H9 (cell line): ENCODE data around the gene ATP8B4. TPM values are rescaled to one million over a fixed set of nuclear protein-coding genes. Genes with fewer than 3 reads are reported as not detected.

Experiments
- DNase-seq: peaks from one replicate; pipeline ENCODE4 v3.0.0-alpha.2; 2017
- H2AFZ ChIP-seq: one replicate; pipeline ENCODE4 v1.6.1; 2013; ENCODE audit warnings: mild to moderate bottlenecking, low read length, control low read depth, moderate library complexity
- H2AK5ac ChIP-seq: 2 replicates; pipeline ENCODE4 v1.6.1; 2013; ENCODE audit warnings: low read length, control low read depth, mixed read lengths; ENCODE audit not compliant: insufficient read length
- H2BK120ac ChIP-seq: one replicate; pipeline ENCODE4 v1.6.1; 2013; ENCODE audit warnings: low read depth, mild to moderate bottlenecking, low read length, control low read depth, inconsistent platforms; ENCODE audit not compliant: poor library complexity, severe bottlenecking
- H2BK12ac ChIP-seq: 2 replicates; pipeline ENCODE4 v1.6.1; 2013; ENCODE audit warnings: low read length, control low read depth, mixed read lengths, low read depth; ENCODE audit not compliant: insufficient read length
- H2BK15ac ChIP-seq: 2 replicates; pipeline ENCODE4 v1.6.1; 2013; ENCODE audit warnings: low read depth, low read length, control low read depth
- H2BK20ac ChIP-seq: one replicate; pipeline ENCODE4 v1.6.1; 2013; ENCODE audit warnings: low read depth, mild to moderate bottlenecking, low read length, control low read depth, inconsistent platforms; ENCODE audit not compliant: poor library complexity, severe bottlenecking
- H2BK5ac ChIP-seq: 2 replicates; pipeline ENCODE4 v1.6.1; 2013; ENCODE audit warnings: low read length, control low read depth, mixed read lengths; ENCODE audit not compliant: insufficient read length
- H3K14ac ChIP-seq: 2 replicates; pipeline ENCODE4 v1.6.1; 2013; ENCODE audit warnings: low read length, control low read depth; ENCODE audit not compliant: insufficient read depth
- H3K18ac ChIP-seq: 2 replicates; pipeline ENCODE4 v1.6.1; 2013; ENCODE audit warnings: low read depth, mild to moderate bottlenecking, mixed read lengths, low read length, control low read depth; ENCODE audit not compliant: insufficient read length
- H3K23ac ChIP-seq: 2 replicates; pipeline ENCODE4 v1.6.1; 2013; ENCODE audit warnings: low read length, control low read depth, mixed read lengths, low read depth; ENCODE audit not compliant: insufficient read length
- H3K23me2 ChIP-seq: 2 replicates; pipeline ENCODE4 v1.6.1; 2013; ENCODE audit warnings: low read depth, mild to moderate bottlenecking, mixed read lengths, low read length, control low read depth; ENCODE audit not compliant: insufficient read length, poor library complexity, severe bottlenecking
- H3K27ac ChIP-seq: 2 replicates; pipeline ENCODE4 v1.5.1; 2013; ENCODE audit warnings: low read length, control low read depth, mixed read lengths, low read depth; ENCODE audit not compliant: insufficient read length
- H3K27me3 ChIP-seq: 2 replicates; pipeline ENCODE4 v1.6.1; 2013; ENCODE audit warnings: low read length, control low read depth, inconsistent platforms; ENCODE audit not compliant: insufficient read depth
- H3K4ac ChIP-seq: 2 replicates; pipeline ENCODE4 v1.6.1; 2013; ENCODE audit warnings: low read depth, mild to moderate bottlenecking, control low read depth, inconsistent platforms, low read length, moderate library complexity
- H3K4me1 ChIP-seq: 2 replicates; pipeline ENCODE4 v1.6.1; 2013; ENCODE audit warnings: low read length, control low read depth, inconsistent platforms; ENCODE audit not compliant: insufficient read depth
- H3K4me2 ChIP-seq: 2 replicates; pipeline ENCODE4 v1.6.1; 2013; ENCODE audit warnings: low read length, control low read depth, mixed read lengths; ENCODE audit not compliant: insufficient read length, insufficient read depth
- H3K56ac ChIP-seq: 2 replicates; pipeline ENCODE4 v1.6.1; 2013; ENCODE audit warnings: low read depth, mild to moderate bottlenecking, mixed read lengths, low read length, control low read depth; ENCODE audit not compliant: insufficient read length
- H3K79me1 ChIP-seq: 2 replicates; pipeline ENCODE4 v1.6.1; 2013; ENCODE audit warnings: low read depth, mild to moderate bottlenecking, moderate library complexity, low read length, control low read depth, inconsistent platforms; ENCODE audit not compliant: insufficient read depth, poor library complexity, severe bottlenecking
- H3K79me2 ChIP-seq: 2 replicates; pipeline ENCODE4 v1.6.1; 2013; ENCODE audit warnings: low read length, control low read depth, inconsistent platforms; ENCODE audit not compliant: insufficient read depth
- H3K9ac ChIP-seq: 2 replicates; pipeline ENCODE4 v1.6.1; 2013; ENCODE audit warnings: low read length, control low read depth, mixed read lengths; ENCODE audit not compliant: insufficient read length; ENCODE audit errors: extremely low read depth
- H3K9me3 ChIP-seq: one replicate; pipeline ENCODE4 v1.6.1; 2013; ENCODE audit warnings: low read depth, low read length, inconsistent platforms; ENCODE audit not compliant: control insufficient read depth
- H3T11ph ChIP-seq: one replicate; pipeline ENCODE4 v1.6.1; 2013; ENCODE audit warnings: mild to moderate bottlenecking, low read length, control low read depth, inconsistent platforms
- H4K20me1 ChIP-seq: one replicate; pipeline ENCODE4 v1.6.1; 2013; ENCODE audit not compliant: control insufficient read depth, insufficient read length, insufficient read depth
- H4K5ac ChIP-seq: 2 replicates; pipeline ENCODE4 v1.6.1; 2013; ENCODE audit warnings: low read depth, mild to moderate bottlenecking, mixed read lengths, low read length, control low read depth; ENCODE audit not compliant: insufficient read length
- H4K8ac ChIP-seq: replicated peaks from 2 replicates; pipeline ENCODE4 v1.6.1; 2013; ENCODE audit warnings: low read length, control low read depth, mixed read lengths, low read depth; ENCODE audit not compliant: insufficient read length
- H4K91ac ChIP-seq: 2 replicates; pipeline ENCODE4 v1.6.1; 2013; ENCODE audit warnings: low read depth, mild to moderate bottlenecking, moderate library complexity, mixed read lengths, low read length, control low read depth; ENCODE audit not compliant: insufficient read length
- H3K27ac Mint-ChIP-seq, 3 experiments: 2 replicates in 2 of 3; 3 replicates in 1 of 3; pipeline ENCODE4 v1.8.0; 2020 to 2021; ENCODE audit warnings: mixed read lengths in 3 of 3, mild to moderate bottlenecking in 1 of 3, moderate library complexity in 1 of 3
- H3K27me3 Mint-ChIP-seq: 2 replicates; pipeline ENCODE4 v1.8.0; 2021; ENCODE audit warnings: low read depth, mild to moderate bottlenecking, moderate library complexity, mixed read lengths
- H3K36me3 Mint-ChIP-seq, 3 experiments: 2 replicates in 2 of 3; 3 replicates in 1 of 3; pipeline ENCODE4 v1.8.0; 2020 to 2021; ENCODE audit warnings: low read depth in 3 of 3, mixed read lengths in 3 of 3; ENCODE audit not compliant: insufficient read depth in 1 of 3
- H3K4me1 Mint-ChIP-seq, 2 experiments: 2 replicates each; pipeline ENCODE4 v1.8.0; 2020; ENCODE audit warnings: mixed read lengths in 2 of 2
- H3K4me3 Mint-ChIP-seq, 2 experiments: 2 replicates in 1 of 2; 3 replicates in 1 of 2; pipeline ENCODE4 v1.8.0; 2020 to 2021; ENCODE audit warnings: mild to moderate bottlenecking in 2 of 2, mixed read lengths in 2 of 2, moderate library complexity in 1 of 2
- H3K9me3 Mint-ChIP-seq, 2 experiments: 2 replicates in 1 of 2; 3 replicates in 1 of 2; pipeline ENCODE4 v1.8.0; 2020; ENCODE audit warnings: mild to moderate bottlenecking in 2 of 2, mixed read lengths in 2 of 2, moderate library complexity in 1 of 2
- WGBS: extraction: QIAGEN DNeasy Blood & Tissue Kit; methylation state at CpG from one replicate; pipeline ENCODE4 v1.1.7; 2013; ENCODE audit warnings: missing lambda C conversion rate, low lambda C conversion rate, mixed read lengths; ENCODE audit not compliant: insufficient read length; ENCODE audit errors: extremely low coverage; 5-methylcytosine and 5-hydroxymethylcytosine counted together
- total RNA-seq: library from RNA; stranded (reverse); gene quantifications from 2 replicates; pipeline ENCODE4 v1.2.1, GENCODE V29; 2021
- TF ChIP-seq, protein P1 (sequence below): fragments of 200-600 bp; sonication (generic); conservative IDR thresholded peaks from 3 replicates; pipeline ENCODE4 v1.8.0; 2021; ENCODE audit warnings: antibody characterized with exemption, mild to moderate bottlenecking

The ATP8B4 gene
- total RNA-seq, 1 experiment from 2014 or later = 0.52 TPM

DNA sequence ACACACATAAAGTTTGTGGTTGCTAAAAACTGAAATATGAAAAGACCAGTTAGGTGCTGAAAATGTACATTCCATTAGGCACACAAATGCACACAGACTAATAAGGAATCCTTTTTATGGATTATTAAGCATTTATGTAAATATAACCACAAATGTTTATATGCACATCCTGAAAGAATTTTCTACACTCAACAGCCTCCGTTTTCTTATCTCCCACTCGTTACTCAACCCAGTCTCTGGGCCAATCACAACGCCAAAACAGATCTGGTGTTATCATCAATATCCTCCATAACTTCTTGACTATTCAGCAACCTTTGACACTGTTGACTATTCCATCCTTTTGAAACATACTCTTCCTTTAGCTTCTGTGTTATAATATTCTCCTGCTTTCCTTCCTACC lies 136.4 kb downstream of the ATP8B4 start:
- no peak overlapping the region for H2BK20ac ChIP-seq
- peaks cover 15 to 16% of the 10 kb centered on the region in 2 experiments for H3K4me1 Mint-ChIP-seq
- no peaks in the 10 kb centered on the region for H3K27me3 Mint-ChIP-seq
- H2BK12ac ChIP-seq = no peak overlapping the region
- H3K9me3 ChIP-seq = no peaks in the 10 kb centered on the region
- H3K4me3 Mint-ChIP-seq = no peak overlapping the region
- H2AFZ ChIP-seq = no peak overlapping the region
- no peaks in the 10 kb centered on the region for H3K79me1 ChIP-seq
- H3K9ac ChIP-seq = no peak overlapping the region
- H4K8ac ChIP-seq = no peak overlapping the region
- no peaks in the 10 kb centered on the region for H3K4me1 ChIP-seq
- DNase-seq = no peak
- no peaks in the 10 kb centered on the region; a peak in 1 of 5 replicates for H3K9me3 Mint-ChIP-seq
- H4K20me1 ChIP-seq = no peaks in the 10 kb centered on the region
- H3K27me3 ChIP-seq = no peaks in the 10 kb centered on the region
- no peak overlapping the region for H2AK5ac ChIP-seq
- no peak overlapping the region; the same call in 1 of the 2 replicates for H3K14ac ChIP-seq
- H3K4me2 ChIP-seq = no peak overlapping the region
- H3K79me2 ChIP-seq = no peaks in the 10 kb centered on the region
- H3K23ac ChIP-seq = no peak overlapping the region
- no peak overlapping the region for H3T11ph ChIP-seq
- H3K4ac ChIP-seq = no peak overlapping the region
- no peak overlapping the region for H3K27ac Mint-ChIP-seq
- no peak overlapping the region for H2BK15ac ChIP-seq
- no peaks in the 10 kb centered on the region for H3K36me3 Mint-ChIP-seq
- no peak overlapping the region for H3K27ac ChIP-seq
- no peak overlapping the region for H4K91ac ChIP-seq
- TF ChIP-seq, protein P1, sequence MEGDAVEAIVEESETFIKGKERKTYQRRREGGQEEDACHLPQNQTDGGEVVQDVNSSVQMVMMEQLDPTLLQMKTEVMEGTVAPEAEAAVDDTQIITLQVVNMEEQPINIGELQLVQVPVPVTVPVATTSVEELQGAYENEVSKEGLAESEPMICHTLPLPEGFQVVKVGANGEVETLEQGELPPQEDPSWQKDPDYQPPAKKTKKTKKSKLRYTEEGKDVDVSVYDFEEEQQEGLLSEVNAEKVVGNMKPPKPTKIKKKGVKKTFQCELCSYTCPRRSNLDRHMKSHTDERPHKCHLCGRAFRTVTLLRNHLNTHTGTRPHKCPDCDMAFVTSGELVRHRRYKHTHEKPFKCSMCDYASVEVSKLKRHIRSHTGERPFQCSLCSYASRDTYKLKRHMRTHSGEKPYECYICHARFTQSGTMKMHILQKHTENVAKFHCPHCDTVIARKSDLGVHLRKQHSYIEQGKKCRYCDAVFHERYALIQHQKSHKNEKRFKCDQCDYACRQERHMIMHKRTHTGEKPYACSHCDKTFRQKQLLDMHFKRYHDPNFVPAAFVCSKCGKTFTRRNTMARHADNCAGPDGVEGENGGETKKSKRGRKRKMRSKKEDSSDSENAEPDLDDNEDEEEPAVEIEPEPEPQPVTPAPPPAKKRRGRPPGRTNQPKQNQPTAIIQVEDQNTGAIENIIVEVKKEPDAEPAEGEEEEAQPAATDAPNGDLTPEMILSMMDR = no peak
- no peaks in the 10 kb centered on the region for H3K23me2 ChIP-seq
- no peak overlapping the region for H2BK120ac ChIP-seq
- no peak overlapping the region for H2BK5ac ChIP-seq
- H3K18ac ChIP-seq = no peak overlapping the region
- H3K56ac ChIP-seq = no peak overlapping the region
- no CpG with 5 or more reads among the region's 3 CpGs for WGBS
- H4K5ac ChIP-seq = no peak overlapping the region
